Measurements from ENCODE around the gene HOXD3. TPM values are rescaled to one million over a fixed set of nuclear protein-coding genes. Genes with fewer than 3 reads are reported as not detected.

The HOXD3 gene
- total and polyA plus RNA-seq, 9 of the 15 experiments (the other 6 are each of a cell fraction or from before 2014, with no cell fraction given) = not detected

DNA sequence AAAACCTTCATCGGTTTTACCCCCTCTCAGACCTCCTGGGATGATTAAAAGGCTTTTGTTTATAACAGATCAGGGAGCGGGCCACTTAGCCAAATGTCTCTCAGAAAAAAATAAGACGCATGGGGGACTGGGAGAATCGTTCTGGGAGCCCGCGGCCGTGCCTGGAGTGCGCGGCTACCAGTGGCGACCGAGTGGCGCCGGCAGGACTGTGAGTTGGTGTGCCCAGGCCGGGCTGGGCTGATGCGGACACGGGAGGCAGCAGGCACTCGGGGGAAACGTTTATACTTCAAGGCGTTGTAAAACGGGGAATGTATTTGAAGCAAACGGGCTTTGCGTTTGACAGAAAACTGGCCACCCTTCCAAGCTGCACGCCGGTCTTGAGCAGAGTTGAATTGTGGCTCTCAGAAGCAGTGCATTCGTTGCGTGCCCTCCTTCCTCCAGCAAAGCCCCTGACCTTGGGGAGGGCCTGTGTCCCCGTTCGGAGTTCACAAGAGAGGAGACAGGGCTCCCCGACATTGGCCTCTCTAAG is 45.2 kb upstream of the HOXD3 start:
- no TSS peak for BruUV-seq (replicated peaks)
- in situ Hi-C loops (cut with MboI) = no loop called here
- Histone ChIP-seq H3K79me2 (ENCODE audit: control insufficient read depth, insufficient read depth, low read length) (no peaks in the 10 kb centered on the region), H3K9ac (ENCODE audit: insufficient read depth in 1 of 2, low read depth in 2 of 2, low read length in 2 of 2) (no peak overlapping the region), H3K9me3 (replicated peaks; ENCODE audit: control insufficient read depth, insufficient read depth, low read depth, low read length) (no peaks in the 10 kb centered on the region), H3K9me1 (ENCODE audit: control insufficient read depth, insufficient read depth, low read length) (no peaks in the 10 kb centered on the region), H3K4me1 (replicated peaks in 1 of 2; ENCODE audit: control insufficient read depth in 2 of 2, insufficient read depth in 2 of 2, low read length in 2 of 2) (peaks cover 0 to 17% of the 10 kb centered on the region in 2 experiments; a peak in 1 of 5 replicates), H3K4me2 (ENCODE audit: insufficient read depth, low read length) (no peak overlapping the region), H2AFZ (ENCODE audit: low read depth, low read length) (no peak overlapping the region), H3K36me3 (ENCODE audit: control insufficient read depth, insufficient read depth, low read length) (no peaks in the 10 kb centered on the region), H3K27ac (ENCODE audit: extremely low read depth, low read depth, low read length) (no peak overlapping the region), H3K27me3 (ENCODE audit: control insufficient read depth in 2 of 2, insufficient read depth in 2 of 2, low read length in 2 of 2) (peaks cover 53 to 57% of the 10 kb centered on the region in 2 experiments), H4K20me1 (replicated peaks; ENCODE audit: control insufficient read depth, insufficient read depth, low read length) (no peaks in the 10 kb centered on the region), H3K4me3 (no peak overlapping the region)
- TF ChIP-seq ZNF384 (IDR thresholded peaks at IDR 0.05; ENCODE audit: low read depth, low read length) (no peak), EP300 (IDR thresholded peaks at IDR 0.05; ENCODE audit: low read length) (no peak), SNIP1 (IDR thresholded peaks at IDR 0.05; ENCODE audit: low read depth) (no peak), HNRNPUL1 (IDR thresholded peaks at IDR 0.05; ENCODE audit: low read length) (no peak), RUNX1 (IDR thresholded peaks at IDR 0.05; ENCODE audit: low read depth) (no peak), KAT2B (IDR thresholded peaks at IDR 0.05; ENCODE audit: low read depth, low read length) (no peak), CBX1 (IDR thresholded peaks at IDR 0.05; ENCODE audit: low read depth) (no peak), ZNF347 (CRISPR knock-in tag; IDR thresholded peaks at IDR 0.05; ENCODE audit: low read depth) (no peak), BMI1 (IDR thresholded peaks at IDR 0.05; ENCODE audit: low read length) (no peak)
- TF ChIP-seq, protein P1, sequence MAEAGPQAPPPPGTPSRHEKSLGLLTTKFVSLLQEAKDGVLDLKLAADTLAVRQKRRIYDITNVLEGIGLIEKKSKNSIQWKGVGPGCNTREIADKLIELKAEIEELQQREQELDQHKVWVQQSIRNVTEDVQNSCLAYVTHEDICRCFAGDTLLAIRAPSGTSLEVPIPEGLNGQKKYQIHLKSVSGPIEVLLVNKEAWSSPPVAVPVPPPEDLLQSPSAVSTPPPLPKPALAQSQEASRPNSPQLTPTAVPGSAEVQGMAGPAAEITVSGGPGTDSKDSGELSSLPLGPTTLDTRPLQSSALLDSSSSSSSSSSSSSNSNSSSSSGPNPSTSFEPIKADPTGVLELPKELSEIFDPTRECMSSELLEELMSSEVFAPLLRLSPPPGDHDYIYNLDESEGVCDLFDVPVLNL (CRISPR knock-in tag; IDR thresholded peaks at IDR 0.05; ENCODE audit: low read depth) = no peak
- TF ChIP-seq, protein P2, sequence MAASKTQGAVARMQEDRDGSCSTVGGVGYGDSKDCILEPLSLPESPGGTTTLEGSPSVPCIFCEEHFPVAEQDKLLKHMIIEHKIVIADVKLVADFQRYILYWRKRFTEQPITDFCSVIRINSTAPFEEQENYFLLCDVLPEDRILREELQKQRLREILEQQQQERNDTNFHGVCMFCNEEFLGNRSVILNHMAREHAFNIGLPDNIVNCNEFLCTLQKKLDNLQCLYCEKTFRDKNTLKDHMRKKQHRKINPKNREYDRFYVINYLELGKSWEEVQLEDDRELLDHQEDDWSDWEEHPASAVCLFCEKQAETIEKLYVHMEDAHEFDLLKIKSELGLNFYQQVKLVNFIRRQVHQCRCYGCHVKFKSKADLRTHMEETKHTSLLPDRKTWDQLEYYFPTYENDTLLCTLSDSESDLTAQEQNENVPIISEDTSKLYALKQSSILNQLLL (CRISPR knock-in tag; IDR thresholded peaks at IDR 0.05; ENCODE audit: borderline replicate concordance) = no peak
- TF ChIP-seq, protein P3, sequence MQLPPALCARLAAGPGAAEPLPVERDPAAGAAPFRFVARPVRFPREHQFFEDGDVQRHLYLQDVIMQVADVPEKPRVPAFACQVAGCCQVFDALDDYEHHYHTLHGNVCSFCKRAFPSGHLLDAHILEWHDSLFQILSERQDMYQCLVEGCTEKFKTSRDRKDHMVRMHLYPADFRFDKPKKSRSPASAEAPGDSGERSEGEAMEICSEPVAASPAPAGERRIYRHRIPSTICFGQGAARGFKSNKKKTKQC (CRISPR knock-in tag; IDR thresholded peaks at IDR 0.05) = no peak
- intact Hi-C loops (cut with micrococcal nuclease) = no loop called here
- FAIRE-seq (no peak), DNase-seq (ENCODE audit: extremely low read depth in 1 of 4, low spot score in 3 of 4) (no peak), ATAC-seq (no peak)
- ChIA-PET CTCF (ENCODE audit: low intra/inter-chr PET ratio) (interaction anchor here (0.8 kb wide), 1 partner anchor 526 kb away, joined by 3 read pairs; no protein-coding TSS in a partner anchor), POLR2A (interaction anchor here (0.5 kb wide), 1 partner anchor 1299 kb away, joined by 4 read pairs; no protein-coding TSS in a partner anchor)
- WGBS (ENCODE audit: insufficient coverage, low coverage, missing lambda C conversion rate) = 28% methylated on average over 27 of the region's 29 CpGs

Data from K562 (cell line).